Measurements from ENCODE around the gene GJC1. TPM values are rescaled to one million over a fixed set of nuclear protein-coding genes. Genes with fewer than 3 reads are reported as not detected.

Gene GJC1
- total RNA-seq, 4 donors from 2014 or later, result 1.2 to 5.9 (median 1.6) TPM

- H3K27me3 ChIP-seq, result peaks cover 5 to 74% (median 12%) of the 10 kb centered on the region in 4 donors
- no peaks in the 10 kb centered on the region for H3K36me3 ChIP-seq
- TF ChIP-seq CTCF (IDR thresholded peaks at IDR 0.05), result no peak
- no peak for TF ChIP-seq POLR2A (IDR thresholded peaks at IDR 0.05)
- H3K4me1 ChIP-seq, result peaks cover 10 to 17% (median 14%) of the 10 kb centered on the region in 3 donors
- intact Hi-C loops (cut with DNase I), result no loop called here
- DNase-seq, result no peak
- no peak overlapping the region for H3K4me3 ChIP-seq
- no peak overlapping the region for H3K27ac ChIP-seq
- WGBS, 2 donors, result 68 to 69% methylated on average over 13 of the region's 13 CpGs
- H3K9me3 ChIP-seq, result no peaks in the 10 kb centered on the region
Observed at GRCh38 chr17:44760474-44761308, 69.4 kb downstream of the GJC1 start.

DNA sequence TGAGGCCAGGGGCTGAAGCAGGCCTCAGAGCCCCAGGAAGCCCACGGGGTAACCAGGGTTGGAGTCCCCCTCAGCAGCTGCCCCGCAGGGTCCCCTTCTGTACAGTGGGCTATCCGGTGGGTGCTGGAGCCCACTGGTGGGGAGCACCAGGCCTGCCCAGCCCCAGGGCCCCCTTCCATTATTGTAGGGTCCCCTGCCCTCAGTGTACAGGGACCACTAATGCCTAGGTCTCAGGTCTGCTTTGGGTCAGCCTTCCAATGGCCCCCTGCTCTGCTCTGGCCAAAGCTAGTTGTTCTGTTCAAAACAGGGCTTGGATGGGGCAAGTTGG, 70.2 kb downstream of the GJC1 start:
- H3K36me3 ChIP-seq, result no peaks in the 10 kb centered on the region
- H3K27me3 ChIP-seq, result peaks cover 5 to 69% (median 12%) of the 10 kb centered on the region in 4 donors
- intact Hi-C loops (cut with DNase I), result no loop called here
- no peak for DNase-seq
- H3K9me3 ChIP-seq, result no peaks in the 10 kb centered on the region
- no peak overlapping the region for H3K27ac ChIP-seq
- no peak overlapping the region for H3K4me3 ChIP-seq
- TF ChIP-seq CTCF (IDR thresholded peaks at IDR 0.05), result no peak
- TF ChIP-seq POLR2A (IDR thresholded peaks at IDR 0.05), result no peak
- H3K4me1 ChIP-seq, result peaks cover 10 to 17% (median 14%) of the 10 kb centered on the region in 3 donors
- no CpG with 5 or more reads among the region's 3 CpGs for WGBS, 2 donors

DNA sequence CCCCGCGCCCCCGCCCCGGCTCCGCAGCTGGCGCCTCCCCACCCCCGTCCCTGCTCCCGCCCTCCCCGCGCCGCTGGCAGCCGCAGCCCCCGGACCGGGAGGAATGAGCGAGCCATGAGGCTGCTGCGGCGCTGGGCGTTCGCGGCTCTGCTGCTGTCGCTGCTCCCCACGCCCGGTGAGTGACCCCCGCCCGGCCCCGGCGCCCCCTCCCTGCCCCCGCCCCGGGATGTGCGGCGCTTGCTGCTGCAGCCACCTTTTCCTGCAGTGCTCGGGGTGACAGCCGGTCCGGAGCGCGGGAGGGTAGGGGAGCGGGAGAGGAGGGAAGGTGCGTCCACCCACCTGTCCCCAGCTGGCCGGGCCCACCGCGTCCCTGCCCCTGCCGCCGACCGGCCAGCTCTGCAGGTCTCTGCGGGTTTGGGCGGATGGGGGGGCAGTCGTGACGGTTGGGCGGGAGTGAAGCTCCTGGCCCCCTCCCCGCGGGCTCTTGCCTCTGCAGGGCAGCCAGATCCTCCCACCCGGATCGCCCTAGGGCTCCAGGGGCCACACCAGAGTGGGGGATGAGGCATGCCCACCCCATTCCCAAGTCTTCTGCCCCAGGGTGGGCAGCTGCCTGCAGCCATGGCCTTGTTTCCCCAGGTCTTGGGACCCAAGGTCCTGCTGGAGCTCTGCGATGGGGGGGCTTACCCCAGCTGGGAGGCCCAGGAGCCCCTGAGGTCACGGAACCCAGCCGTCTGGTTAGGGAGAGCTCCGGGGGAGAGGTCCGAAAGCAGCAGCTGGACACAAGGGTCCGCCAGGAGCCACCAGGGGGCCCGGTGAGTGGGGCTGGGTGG, 70.8 kb downstream of the GJC1 start:
- Histone ChIP-seq H3K4me3 (peak overlapping the region; percentile 20 to 72 (median 38)), H3K36me3 (no peaks in the 10 kb centered on the region), H3K27me3 (peaks cover 5 to 63% (median 12%) of the 10 kb centered on the region in 4 donors), H3K27ac (no peak overlapping the region), H3K9me3 (no peaks in the 10 kb centered on the region), H3K4me1 (peaks cover 10 to 17% (median 14%) of the 10 kb centered on the region in 3 donors)
- intact Hi-C loops (cut with DNase I), result no loop called here
- no CpG with 5 or more reads among the region's 60 CpGs for WGBS, 2 donors
- no peak for TF ChIP-seq CTCF (IDR thresholded peaks at IDR 0.05)
- TF ChIP-seq POLR2A (IDR thresholded peaks at IDR 0.05), result no peak
- DNase-seq, result no peak

GRCh38 chr17:44758414-44759085, 71.5 kb downstream of the GJC1 start, which contains the start of gene ADAM11:
TSS of gene ADAM11 (plus strand) at chr17:44758988. CDS start at chr17:44759200, 212 bp downstream.
- no peak for DNase-seq
- Histone ChIP-seq H3K9me3 (no peaks in the 10 kb centered on the region), H3K36me3 (no peaks in the 10 kb centered on the region), H3K4me1 (peaks cover 10 to 17% (median 14%) of the 10 kb centered on the region in 3 donors), H3K27me3 (peaks cover 5 to 58% (median 12%) of the 10 kb centered on the region in 4 donors), H3K27ac (no peak within 1 kb of the TSS), H3K4me3 (peak within 1 kb of the TSS; percentile 20 to 72 (median 38))
- no peak for TF ChIP-seq POLR2A (IDR thresholded peaks at IDR 0.05)
- TF ChIP-seq CTCF (IDR thresholded peaks at IDR 0.05), result no peak
- 14 to 37% methylated on average over 6 to 12 of the region's 74 CpGs for WGBS, 2 donors
- intact Hi-C loops (cut with DNase I), result no loop called here

Data from esophagus squamous epithelium (tissue), 5 donors.